ENCODE results near the gene CD300H.
"Not testable (repeated sequence)": the region's sequence is repeated elsewhere in the genome, so short reads cannot be mapped to it uniquely, and the experiment has no call there.

Gene CD300H

DNA sequence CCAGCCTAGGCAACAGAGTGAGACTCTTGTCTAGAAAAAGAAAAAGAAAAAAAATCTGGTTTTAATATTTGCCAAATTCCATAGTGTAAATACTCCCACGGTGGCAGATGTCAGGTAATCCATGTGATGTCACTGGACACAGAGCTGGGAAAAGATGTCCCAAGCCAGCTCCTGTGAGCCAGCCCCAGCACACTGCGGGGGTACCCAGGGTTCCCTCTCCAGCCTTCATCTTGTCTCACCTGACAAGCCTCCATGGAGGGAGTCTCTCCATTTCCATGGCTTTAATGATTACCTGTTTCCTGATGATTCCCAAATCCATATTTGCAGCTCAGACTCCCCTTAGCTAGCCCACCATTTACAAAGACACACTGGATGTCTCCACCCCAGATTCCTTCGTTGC is 40.6 kb downstream of the CD300H start:
- no peak for DNase-seq

GRCh38 chr17:74525781-74526288 is 41.5 kb downstream of the CD300H start:
- DNase-seq = no peak

- DNase-seq = no peak
Observed at GRCh38 chr17:74525465-74525725, 41.9 kb downstream of the CD300H start.

DNA sequence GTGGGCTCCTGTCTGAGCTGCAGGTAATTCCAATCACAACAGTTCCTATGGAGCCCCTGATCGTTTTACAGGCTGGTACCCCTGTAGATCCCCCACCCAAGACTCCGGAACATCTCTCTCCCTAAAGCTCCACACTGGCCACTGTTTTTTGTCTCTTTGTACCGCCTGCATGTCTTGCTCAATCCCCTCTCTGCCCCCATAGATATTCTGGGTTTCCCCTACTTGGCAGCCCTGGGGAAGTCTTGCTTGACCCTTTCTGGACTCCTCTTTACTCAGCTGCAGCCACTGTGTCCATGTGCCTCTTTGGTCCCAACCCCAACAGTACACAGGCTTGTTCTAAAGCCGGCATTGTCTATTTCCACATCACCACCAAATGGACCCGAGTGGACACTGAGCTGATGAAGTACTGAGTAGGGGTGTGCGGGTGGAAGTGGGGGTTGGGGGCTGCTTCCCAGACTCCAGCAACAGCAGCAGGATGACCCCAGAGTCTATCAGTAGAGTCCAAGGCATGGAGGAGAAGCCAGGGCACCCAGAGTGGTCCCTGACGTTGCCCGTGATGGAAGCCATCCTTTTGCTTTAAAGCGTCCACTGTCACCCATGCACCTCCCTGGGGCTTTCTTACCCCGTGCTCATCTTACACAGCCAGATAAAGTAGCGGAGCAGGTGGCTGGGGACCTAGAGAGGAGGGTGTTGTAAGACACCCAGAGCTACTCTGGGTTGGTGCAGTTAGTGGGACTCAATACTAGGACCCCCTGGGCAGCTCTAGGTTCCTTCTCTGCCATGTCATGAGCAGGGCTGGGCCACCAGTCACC is 42.5 kb downstream of the CD300H start:
- no peak for DNase-seq

DNA sequence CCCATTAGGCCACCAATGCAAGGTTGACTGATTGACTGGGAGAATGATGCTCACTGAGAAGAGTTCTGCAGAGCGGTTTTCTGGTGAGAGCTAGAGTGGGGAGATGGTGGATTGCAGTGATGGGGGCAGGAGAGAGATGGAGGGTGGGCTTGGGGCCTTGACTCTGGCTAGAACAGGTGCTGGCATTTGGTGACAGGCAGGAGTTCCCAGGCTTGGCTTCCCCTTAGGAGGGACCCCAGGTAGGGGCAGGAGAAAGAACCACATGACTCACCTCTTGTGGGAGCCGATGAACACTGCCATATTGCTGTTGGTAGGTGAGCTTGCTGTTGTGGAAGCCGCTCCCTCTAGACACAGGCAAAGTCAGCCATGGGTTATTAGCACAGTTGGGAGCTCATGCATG is 44.0 kb downstream of the CD300H start:
- DNase-seq = no peak

- DNase-seq = no peak
Observed at GRCh38 chr17:74522381-74523105, 44.8 kb downstream of the CD300H start.

- no peak for DNase-seq
Observed at GRCh38 chr17:74521701-74522201, 45.6 kb downstream of the CD300H start.

DNA sequence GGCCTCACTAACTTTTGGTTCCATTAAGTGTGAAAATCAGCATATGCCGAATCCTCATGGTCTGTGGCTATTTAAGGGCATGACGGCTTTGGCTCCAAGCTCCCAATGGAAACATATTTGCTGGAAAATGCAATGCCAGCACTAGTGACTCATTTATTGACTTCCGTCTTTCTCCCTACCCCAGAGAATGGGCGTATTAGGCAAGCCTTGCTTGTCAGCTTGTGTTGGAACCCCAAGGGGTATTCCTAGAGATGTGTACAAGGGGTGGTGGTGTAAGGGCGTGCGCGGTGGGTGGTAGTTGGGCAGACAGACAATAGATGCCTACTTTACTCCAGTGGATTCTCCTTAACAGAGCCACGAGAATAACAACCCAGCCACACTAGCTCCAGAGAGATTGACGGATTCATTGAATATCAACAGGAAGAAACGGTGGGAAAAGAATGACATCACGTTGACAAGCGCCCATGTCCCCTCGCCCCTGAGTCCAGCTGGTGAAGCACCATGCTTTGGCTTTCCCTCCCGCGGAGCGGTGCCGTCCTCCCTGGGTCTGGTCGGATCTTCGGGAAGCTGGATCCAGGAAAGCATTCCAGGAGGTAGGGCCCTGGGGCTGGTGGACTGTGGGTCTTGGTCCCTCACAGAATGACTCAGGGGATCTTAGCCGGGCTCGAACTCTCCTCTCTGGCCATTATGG is 46.4 kb downstream of the CD300H start:
- no peak for DNase-seq

- DNase-seq = no peak
Observed at GRCh38 chr17:74520016-74520434, 47.3 kb downstream of the CD300H start.

DNA sequence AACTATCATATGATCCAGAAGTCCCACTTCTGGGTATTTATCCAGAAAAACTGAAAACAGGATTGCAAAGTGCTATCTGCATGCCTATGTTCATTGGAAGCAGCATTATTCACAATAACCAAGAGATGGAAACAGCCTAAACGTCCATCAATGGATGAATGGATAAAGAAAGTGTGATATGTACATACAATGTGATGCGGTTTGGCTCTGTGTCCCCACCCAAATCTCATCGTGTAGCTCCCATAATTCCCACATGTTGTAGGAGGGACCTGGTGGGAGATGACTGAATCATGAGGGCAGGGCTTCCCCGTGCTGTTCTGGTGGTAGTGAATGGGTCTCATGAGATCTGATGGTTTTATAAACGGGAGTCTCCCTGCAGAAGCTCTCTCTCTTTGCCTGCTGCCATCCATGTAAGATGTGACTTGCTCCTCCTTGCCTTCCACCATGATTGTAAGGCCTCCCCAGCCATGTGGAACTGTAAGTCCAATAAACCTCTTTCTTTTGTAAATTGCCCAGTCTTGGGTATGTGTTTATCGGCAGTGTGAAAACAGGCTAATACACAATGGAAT is 48.8 kb downstream of the CD300H start:
- DNase-seq = not testable (repeated sequence)

DNA sequence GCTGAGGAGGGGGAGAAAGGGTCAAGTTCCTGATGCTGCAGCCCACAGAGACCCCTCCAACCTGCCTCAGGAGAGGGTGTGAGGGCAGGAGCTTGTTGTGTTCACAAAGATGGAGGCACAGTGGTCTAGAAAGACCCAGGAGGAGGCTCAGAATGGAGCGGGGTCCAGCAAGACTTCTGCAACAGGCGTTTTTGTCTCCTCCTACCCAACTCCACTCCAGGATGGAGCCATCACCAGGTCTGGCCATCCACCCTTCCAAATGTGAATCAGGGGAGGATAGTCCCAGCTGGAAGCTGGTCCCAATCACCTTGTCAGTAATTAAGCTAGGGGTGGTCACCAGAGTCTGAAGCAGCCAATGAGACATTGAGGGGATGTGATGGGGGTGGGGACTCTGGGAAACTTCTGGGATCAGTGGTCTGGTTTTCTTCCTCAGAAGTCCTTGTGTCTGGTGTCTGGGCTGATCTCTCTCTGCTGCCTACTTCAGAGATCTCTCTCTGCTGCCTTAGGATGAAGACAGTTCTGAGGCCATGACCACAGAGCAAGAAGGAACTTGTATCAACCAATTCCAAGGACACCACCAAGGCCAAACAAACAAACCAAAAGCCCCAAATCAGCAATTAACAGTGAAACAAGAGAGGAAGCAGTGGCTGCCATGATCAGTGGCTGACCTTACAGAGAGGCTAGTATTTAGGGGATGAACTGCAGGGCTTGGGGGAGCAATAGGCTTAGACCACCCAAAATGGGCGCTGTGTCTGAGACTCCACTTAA is 50.6 kb downstream of the CD300H start:
- no peak for DNase-seq

DNA sequence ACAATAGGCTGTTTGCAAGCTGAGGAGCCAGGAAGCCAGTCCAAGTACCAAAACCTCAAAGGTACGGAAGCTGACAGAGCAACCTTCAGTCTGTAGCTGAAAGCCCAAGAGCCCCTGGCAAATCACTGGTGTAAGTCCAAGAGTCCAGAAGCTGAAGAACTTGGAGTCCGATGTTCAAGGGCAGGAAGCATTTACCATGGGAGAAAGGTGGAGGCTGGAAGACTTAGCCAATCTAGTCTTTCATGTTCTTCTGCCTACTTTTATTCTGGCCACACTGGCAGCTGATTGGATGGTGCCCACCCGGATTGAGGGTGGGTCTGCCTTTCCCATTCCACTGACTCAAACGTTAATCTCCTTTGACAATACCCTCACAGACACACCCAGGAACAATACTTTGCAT is 51.4 kb downstream of the CD300H start:
- DNase-seq = no peak

DNA sequence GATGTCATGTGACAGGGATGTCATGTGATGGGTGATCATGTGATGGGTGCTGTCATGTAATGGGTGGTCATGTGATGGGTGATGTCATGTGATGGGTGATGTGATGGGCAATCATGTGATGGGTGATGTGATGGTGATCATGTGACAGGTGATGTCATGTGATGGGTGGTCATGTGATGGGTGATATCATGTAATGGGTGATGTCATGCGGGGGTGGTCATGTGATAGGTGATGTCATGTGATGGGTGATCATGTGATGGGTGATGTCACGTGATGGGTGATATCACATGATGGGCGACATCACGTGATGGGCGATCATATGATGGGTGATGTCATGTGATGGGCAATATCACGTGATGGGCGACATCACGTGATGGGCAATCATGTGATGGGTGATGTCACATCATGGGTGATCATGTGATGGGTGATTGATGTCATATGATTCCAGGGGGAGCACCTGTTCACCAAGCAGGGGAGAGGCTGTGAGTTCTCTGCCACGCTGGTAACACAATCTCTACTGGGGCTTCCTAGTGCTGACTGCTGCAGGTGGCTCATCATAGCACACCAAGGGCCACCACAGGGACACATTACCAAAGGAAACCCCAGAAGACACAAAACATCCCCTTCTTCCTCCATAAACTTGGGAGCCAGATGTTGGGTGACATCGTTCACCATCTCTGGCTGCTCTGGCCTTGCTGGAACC is 52.5 kb downstream of the CD300H start:
- DNase-seq = no peak

- DNase-seq = peak; percentile 16
Observed at GRCh38 chr17:74513987-74514631, 53.2 kb downstream of the CD300H start.

GRCh38 chr17:74512624-74513091 is 54.7 kb downstream of the CD300H start:
- DNase-seq = no peak

DNA sequence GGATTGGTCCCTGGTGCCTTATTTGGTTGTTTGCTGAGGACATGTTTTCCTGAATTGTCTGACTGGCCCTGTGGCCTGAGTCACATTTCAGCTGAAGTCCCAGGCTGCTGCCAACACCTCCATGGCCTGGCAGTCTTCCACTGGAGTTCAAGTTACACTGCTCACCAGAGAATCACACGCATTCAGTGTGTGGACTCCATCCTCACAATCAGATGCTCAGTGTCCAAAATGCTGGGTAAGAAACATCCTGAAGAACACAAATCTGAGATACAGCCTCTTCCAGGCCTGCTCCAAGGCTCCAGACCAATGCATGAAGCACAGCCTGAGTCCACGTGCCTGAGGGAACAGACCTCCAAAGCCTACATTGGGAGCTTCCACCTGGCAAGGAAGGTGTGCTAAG is 55.3 kb downstream of the CD300H start:
- no peak for DNase-seq

Measured in right kidney (tissue), 1 donor.